K562 (cell line): ENCODE measurements around the gene PLEKHN1. TPM values are rescaled to one million over a fixed set of nuclear protein-coding genes. Genes with fewer than 3 reads are reported as not detected.

Experiments
- ATF7 ChIP-seq: fragments of 450-650 bp; IDR thresholded peaks from 2 replicates; pipeline ENCODE4 v1.7.1; 2014; ENCODE audit warnings: mild to moderate bottlenecking, moderate library complexity
- CEBPB ChIP-seq: fragments of 450-650 bp; IDR thresholded peaks from 2 replicates; pipeline ENCODE4 v1.6.1; 2016; ENCODE audit warnings: missing genetic modification characterization, missing compliant biosample characterization
- DMBX1 ChIP-seq: fragments of 250-450 bp; sonication (Bioruptor Pico); IDR thresholded peaks from 2 replicates; pipeline ENCODE4 v1.8.0; 2022; ENCODE audit warnings: inconsistent platforms, mild to moderate bottlenecking, moderate library complexity, borderline replicate concordance
- ELF4 ChIP-seq: fragments of 450-650 bp; formaldehyde crosslinking; IDR thresholded peaks from 2 replicates; pipeline ENCODE4 v1.4.0; 2022; ENCODE audit warnings: missing genetic modification characterization
- FOXM1 ChIP-seq, 2 experiments: fragments of 450-650 bp in 1 of 2; sonication (generic) in 1 of 2; formaldehyde crosslinking in 1 of 2; IDR thresholded peaks; 2 replicates each; pipeline versions ENCODE4 v1.6.1 to v1.9.0; 2017 to 2022; ENCODE audit warnings: low read depth in 2 of 2, mild to moderate bottlenecking in 2 of 2, missing genetic modification reagents in 1 of 2, moderate library complexity in 1 of 2
- GATA2 ChIP-seq: sonication (generic); formaldehyde crosslinking; IDR thresholded peaks from 2 replicates; pipeline ENCODE4 v1.4.0; 2020; ENCODE audit warnings: mild to moderate bottlenecking, missing genetic modification reagents
- GTF2E2 ChIP-seq: fragments of 200-800 bp; sonication (Bioruptor generic); IDR thresholded peaks from 2 replicates; pipeline ENCODE4 v1.6.1; 2016; ENCODE audit warnings: missing genetic modification characterization, missing compliant biosample characterization
- HCFC1 ChIP-seq: IDR thresholded peaks from 2 replicates; pipeline ENCODE4 v1.6.1; 2012; ENCODE audit warnings: low read depth, low read length, improper control_type of control experiment
- NR2C2 ChIP-seq, 2 experiments: fragments of 200-800 bp in 1 of 2; sonication (Bioruptor generic) in 1 of 2; sonication (generic) in 1 of 2; formaldehyde crosslinking in 1 of 2; IDR thresholded peaks; 2 replicates each; pipeline versions ENCODE4 v1.6.1 to v1.8.0; 2016 to 2022; ENCODE audit warnings: mild to moderate bottlenecking in 1 of 2, missing compliant biosample characterization in 1 of 2, missing genetic modification characterization in 1 of 2, missing genetic modification reagents in 1 of 2
- PTBP1 ChIP-seq: fragments of 200-400 bp; formaldehyde crosslinking; IDR thresholded peaks from 2 replicates; pipeline ENCODE4 v1.6.1; 2017; ENCODE audit warnings: low read depth, low read length
- RBFOX2 ChIP-seq: fragments of 200-400 bp; formaldehyde crosslinking; IDR thresholded peaks from 2 replicates; pipeline ENCODE4 v1.6.1; 2017; ENCODE audit warnings: low read depth, mild to moderate bottlenecking, low read length, moderate library complexity
- SMAD2 ChIP-seq: fragments of 150-350 bp; IDR thresholded peaks from 2 replicates; pipeline ENCODE4 v1.6.1; 2014; ENCODE audit warnings: low read depth, mild to moderate bottlenecking, low read length
- SRSF1 ChIP-seq: fragments of 200-400 bp; formaldehyde crosslinking; IDR thresholded peaks from 2 replicates; pipeline ENCODE4 v1.6.1; 2017; ENCODE audit warnings: mild to moderate bottlenecking, low read depth, low read length, moderate library complexity
- SUPT5H ChIP-seq: fragments of 450-650 bp; IDR thresholded peaks from 2 replicates; pipeline ENCODE4 v1.6.1; 2016
- TAF1 ChIP-seq: IDR thresholded peaks from 2 replicates; pipeline ENCODE4 v1.6.1; 2011; ENCODE audit warnings: mild to moderate bottlenecking, low read length, moderate library complexity; ENCODE audit not compliant: insufficient read depth, control insufficient read depth, severe bottlenecking; ENCODE audit errors: extremely low read depth
- ZBTB5 ChIP-seq: fragments of 450-650 bp; IDR thresholded peaks from 2 replicates; pipeline ENCODE4 v1.6.1; 2017; ENCODE audit warnings: antibody characterized with exemption
- ZNF232 ChIP-seq: sonication (generic); formaldehyde crosslinking; IDR thresholded peaks from 2 replicates; pipeline ENCODE4 v1.8.0; 2022; ENCODE audit warnings: mild to moderate bottlenecking, missing genetic modification reagents
- ZNF384 ChIP-seq: IDR thresholded peaks from 2 replicates; pipeline ENCODE4 v1.6.1; 2012; ENCODE audit warnings: low read depth, low read length, improper control_type of control experiment
- polyA plus RNA-seq, 8 experiments: library from polyadenylated mRNA; depleted of rRNA in 4 of 8; stranded (reverse) in 5 of 8; unstranded in 3 of 8; fragments of >200 nt; fragmentation: Nextera tagmentation in 2 of 8; fragmentation: Illumina TruSeq in 1 of 8; extraction: Ambion mirVana in 2 of 8; extraction: Trizol in 1 of 8; gene quantifications; 2 replicates each; pipeline versions ENCODE4 v1.2.1 to v1.2.3, GENCODE V29; 2011 to 2014; ENCODE audit warnings: inconsistent platforms in 1 of 8, missing spikeins in 1 of 8
- total RNA-seq, 7 experiments: library from RNA; depleted of rRNA in 6 of 7; stranded (reverse); fragments of >200 nt in 6 of 7; fragmentation: Illumina TruSeq in 2 of 7; extraction: Trizol in 2 of 7; gene quantifications; 2 replicates each; pipeline versions ENCODE4 v1.2.1 to v1.2.3, GENCODE V29; 2011 to 2021; ENCODE audit warnings: low replicate concordance in 1 of 7
- TF ChIP-seq, protein P1 (sequence below): fragments of 150-350 bp; conservative IDR thresholded peaks from 2 replicates; pipeline ENCODE4 v1.6.1; 2014; ENCODE audit warnings: low read length
- TF ChIP-seq, protein P2 (sequence below): fragments of 450-650 bp; formaldehyde crosslinking; IDR thresholded peaks from 2 replicates; pipeline ENCODE4 v1.4.0; 2022; ENCODE audit warnings: mild to moderate bottlenecking, moderate library complexity
- TF ChIP-seq, protein P3 (sequence below): sonication (generic); formaldehyde crosslinking; IDR thresholded peaks from 2 replicates; pipeline ENCODE4 v1.8.0; 2022; ENCODE audit warnings: missing genetic modification reagents, mild to moderate bottlenecking, moderate library complexity, borderline replicate concordance

PLEKHN1 gene
- total and polyA plus RNA-seq, 9 of the 15 experiments (the other 6 are each of a cell fraction or from before 2014, with no cell fraction given), result 0.07 to 1.5 (median 0.13) TPM; not detected in 2

DNA sequence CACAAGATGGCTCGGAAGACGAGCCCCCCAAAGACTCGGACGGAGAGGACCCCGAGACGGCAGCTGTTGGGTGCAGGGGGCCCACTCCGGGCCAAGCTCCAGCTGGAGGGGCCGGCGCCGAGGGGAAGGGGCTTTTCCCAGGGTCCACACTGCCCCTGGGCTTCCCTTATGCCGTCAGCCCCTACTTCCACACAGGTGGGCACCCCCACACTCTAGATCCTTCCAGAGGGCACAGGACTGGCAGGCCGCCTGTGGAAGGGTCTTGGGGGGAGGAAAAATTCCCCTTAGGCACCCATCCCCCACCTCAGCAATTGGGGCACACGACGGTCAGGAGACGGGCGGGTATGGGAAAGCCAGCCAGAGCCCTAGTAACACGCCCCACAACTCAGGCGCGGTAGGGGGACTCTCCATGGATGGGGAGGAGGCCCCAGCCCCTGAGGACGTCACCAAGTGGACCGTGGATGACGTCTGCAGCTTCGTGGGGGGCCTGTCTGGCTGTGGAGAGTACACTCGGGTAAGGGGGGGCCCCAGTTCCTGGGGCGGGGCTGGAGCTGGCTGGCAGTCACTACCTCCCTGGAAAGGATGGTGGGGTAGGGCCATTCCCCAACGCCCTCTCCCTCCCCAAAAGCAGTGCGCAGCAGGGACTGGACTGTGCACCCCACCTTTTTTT is 23.3 kb upstream of the PLEKHN1 start (continued):
- no peak for TF ChIP-seq ZBTB5
- no peak for TF ChIP-seq DMBX1
- TF ChIP-seq SRSF1, result 0 out of 2 replicates have a peak, but pooled peaks have one; percentile 12
- TF ChIP-seq, protein P1, sequence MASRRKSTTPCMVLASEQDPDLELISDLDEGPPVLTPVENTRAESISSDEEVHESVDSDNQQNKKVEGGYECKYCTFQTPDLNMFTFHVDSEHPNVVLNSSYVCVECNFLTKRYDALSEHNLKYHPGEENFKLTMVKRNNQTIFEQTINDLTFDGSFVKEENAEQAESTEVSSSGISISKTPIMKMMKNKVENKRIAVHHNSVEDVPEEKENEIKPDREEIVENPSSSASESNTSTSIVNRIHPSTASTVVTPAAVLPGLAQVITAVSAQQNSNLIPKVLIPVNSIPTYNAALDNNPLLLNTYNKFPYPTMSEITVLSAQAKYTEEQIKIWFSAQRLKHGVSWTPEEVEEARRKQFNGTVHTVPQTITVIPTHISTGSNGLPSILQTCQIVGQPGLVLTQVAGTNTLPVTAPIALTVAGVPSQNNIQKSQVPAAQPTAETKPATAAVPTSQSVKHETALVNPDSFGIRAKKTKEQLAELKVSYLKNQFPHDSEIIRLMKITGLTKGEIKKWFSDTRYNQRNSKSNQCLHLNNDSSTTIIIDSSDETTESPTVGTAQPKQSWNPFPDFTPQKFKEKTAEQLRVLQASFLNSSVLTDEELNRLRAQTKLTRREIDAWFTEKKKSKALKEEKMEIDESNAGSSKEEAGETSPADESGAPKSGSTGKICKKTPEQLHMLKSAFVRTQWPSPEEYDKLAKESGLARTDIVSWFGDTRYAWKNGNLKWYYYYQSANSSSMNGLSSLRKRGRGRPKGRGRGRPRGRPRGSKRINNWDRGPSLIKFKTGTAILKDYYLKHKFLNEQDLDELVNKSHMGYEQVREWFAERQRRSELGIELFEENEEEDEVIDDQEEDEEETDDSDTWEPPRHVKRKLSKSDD, result no peak
- peak; percentile 50; the same call in 1 of the 2 replicates for TF ChIP-seq PTBP1
- no peak for TF ChIP-seq ZNF232 (CRISPR knock-in tag)
- TF ChIP-seq FOXM1 (IDR thresholded peaks at IDR 0.05; ENCODE audit: low read depth), result no peak
- TF ChIP-seq FOXM1 (CRISPR knock-in tag; IDR thresholded peaks at IDR 0.05; ENCODE audit: low read depth), result no peak
- TF ChIP-seq NR2C2 (CRISPR knock-in tag; IDR thresholded peaks at IDR 0.05), result no peak
- TF ChIP-seq NR2C2 (tag; IDR thresholded peaks at IDR 0.05), result no peak
- no peak for TF ChIP-seq TAF1
- no peak for TF ChIP-seq ELF4 (CRISPR knock-in tag)
- 0 out of 2 replicates have a peak, but pooled peaks have one; percentile 4 for TF ChIP-seq ZNF384
- no peak for TF ChIP-seq GTF2E2 (tag)
- no peak for TF ChIP-seq GATA2 (CRISPR knock-in tag)
- TF ChIP-seq RBFOX2, result peak; percentile 50; the same call in 1 of the 2 replicates
- TF ChIP-seq, protein P2, sequence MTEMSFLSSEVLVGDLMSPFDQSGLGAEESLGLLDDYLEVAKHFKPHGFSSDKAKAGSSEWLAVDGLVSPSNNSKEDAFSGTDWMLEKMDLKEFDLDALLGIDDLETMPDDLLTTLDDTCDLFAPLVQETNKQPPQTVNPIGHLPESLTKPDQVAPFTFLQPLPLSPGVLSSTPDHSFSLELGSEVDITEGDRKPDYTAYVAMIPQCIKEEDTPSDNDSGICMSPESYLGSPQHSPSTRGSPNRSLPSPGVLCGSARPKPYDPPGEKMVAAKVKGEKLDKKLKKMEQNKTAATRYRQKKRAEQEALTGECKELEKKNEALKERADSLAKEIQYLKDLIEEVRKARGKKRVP (CRISPR knock-in tag), result no peak
- TF ChIP-seq SMAD2, result no peak
- no peak for TF ChIP-seq HCFC1
- TF ChIP-seq, protein P3, sequence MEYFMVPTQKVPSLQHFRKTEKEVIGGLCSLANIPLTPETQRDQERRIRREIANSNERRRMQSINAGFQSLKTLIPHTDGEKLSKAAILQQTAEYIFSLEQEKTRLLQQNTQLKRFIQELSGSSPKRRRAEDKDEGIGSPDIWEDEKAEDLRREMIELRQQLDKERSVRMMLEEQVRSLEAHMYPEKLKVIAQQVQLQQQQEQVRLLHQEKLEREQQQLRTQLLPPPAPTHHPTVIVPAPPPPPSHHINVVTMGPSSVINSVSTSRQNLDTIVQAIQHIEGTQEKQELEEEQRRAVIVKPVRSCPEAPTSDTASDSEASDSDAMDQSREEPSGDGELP (CRISPR knock-in tag), result 0 out of 2 replicates have a peak, but pooled peaks have one; percentile 34
- no peak for TF ChIP-seq CEBPB (tag)
- peak; percentile 77 for TF ChIP-seq SUPT5H
- 0 out of 2 replicates have a peak, but pooled peaks have one; percentile 19 for TF ChIP-seq ATF7
